Measurements from ENCODE around the gene ATAD2B.

The ATAD2B gene

DNA sequence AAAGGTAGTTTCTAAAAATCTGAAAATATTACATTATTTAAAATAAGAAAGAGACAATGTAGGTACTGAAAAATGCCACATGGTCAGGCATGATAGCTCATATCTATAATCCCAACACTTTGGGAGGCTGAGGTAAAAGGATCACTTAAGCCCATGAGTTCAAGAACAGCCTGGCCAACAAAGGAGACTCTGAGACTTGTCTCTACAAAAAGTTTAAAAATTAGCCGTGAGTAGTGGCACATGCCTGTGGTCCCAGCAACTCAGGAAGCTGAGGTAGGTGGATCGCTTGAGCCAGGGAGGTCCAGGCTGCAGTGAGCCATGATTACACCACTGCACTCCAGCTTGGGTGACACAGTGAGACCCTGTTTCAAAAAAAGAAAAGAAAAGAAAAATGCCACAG is 21.8 kb downstream of the ATAD2B start:
- peak; percentile 33 for DNase-seq

DNA sequence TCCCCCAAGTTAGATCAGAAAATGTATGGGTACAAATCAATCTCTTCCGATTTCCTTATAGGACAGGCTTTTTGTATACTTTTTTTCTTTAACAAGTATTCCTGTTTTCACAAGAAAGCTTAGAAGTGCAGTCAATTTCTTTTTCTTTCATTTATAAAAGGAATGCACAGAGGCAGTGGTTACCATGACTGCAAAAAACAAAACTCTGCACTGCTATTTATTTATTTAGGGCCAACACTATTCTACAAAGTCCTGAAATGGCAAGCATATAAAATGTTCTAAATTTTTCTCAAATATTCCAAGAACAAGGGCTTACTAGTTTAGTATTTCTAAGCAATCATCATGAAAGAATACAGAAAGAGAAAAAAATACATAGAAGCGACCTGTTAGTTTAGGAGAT is 22.2 kb downstream of the ATAD2B start:
- peak; percentile 28 for DNase-seq

DNA sequence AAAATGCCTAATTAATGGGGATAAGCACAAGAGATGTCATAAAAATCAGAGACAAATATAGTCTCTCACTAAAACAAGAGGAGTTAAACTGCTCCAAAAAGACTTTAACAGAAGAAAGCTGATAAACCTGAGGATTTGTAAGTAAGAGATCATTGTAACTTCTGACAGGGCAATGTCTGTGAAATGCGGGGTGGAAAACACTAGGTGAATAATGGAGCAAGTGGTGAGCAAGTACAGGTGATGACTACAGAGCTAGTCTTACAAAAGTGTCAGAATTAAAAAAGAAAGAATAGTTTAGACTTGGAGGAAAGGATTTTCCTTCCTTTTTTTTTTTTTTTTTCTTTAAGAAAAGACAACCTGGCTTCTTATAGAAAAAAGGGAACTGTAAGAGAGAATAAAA is 22.7 kb downstream of the ATAD2B start:
- DNase-seq, result no peak

DNA sequence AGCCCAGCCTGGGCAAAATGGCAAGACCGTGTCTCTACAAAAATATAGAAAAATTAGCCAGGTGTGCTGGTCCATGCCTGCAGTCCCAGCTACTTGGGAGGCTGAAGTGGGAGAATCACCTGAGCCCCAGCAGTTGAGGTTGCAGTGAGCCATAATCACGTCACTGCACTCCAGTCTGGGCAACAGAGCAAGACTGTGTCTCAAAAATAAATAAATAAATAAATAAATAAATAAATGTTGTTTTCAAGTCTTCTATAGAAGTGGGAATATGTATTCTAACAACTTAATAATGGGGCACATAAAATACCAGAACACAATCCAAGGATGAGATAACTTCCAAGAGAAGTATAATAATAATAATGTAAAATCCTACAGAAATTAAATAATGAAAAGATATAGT is 23.9 kb downstream of the ATAD2B start:
- no peak for DNase-seq

DNA sequence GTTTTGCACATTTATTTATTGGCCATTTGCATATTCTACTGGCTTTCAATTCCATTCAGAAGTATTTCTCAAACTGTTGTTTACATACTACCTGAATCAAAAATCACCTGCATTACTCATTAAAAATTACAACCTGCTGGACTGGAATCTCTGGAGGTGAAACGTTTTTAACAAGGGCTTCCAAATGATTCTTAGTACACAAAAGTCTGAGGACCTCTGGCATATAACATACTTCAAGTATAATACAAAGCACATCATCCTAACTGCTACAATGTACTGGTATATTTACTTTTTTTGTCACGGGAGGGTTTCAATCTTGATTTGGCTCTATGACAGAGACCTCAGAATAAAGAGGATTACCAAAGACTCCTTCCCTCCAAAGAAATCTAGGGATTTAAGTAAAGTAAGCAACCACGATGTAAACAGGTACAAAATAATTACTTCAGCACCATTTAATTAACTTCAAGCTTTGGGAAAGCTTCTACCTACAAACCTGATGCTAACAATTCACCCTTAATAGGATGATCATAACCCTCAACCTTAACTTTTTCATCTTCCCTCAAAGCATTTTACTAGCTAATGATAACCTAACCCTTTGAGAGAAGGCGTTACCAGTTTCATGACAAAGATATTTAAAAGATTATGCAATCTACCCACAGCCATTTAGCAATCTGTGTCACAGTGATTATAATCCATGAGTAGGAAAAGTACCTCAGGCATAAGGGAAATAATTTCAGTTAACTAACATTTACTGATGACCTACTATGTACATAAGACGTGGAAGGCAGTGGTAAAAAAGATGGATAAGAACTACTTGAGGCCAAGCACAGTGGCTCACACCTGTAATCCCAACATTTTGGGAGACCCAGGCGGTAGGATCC is 24.7 kb downstream of the ATAD2B start:
- peak; percentile 38 for DNase-seq

DNA sequence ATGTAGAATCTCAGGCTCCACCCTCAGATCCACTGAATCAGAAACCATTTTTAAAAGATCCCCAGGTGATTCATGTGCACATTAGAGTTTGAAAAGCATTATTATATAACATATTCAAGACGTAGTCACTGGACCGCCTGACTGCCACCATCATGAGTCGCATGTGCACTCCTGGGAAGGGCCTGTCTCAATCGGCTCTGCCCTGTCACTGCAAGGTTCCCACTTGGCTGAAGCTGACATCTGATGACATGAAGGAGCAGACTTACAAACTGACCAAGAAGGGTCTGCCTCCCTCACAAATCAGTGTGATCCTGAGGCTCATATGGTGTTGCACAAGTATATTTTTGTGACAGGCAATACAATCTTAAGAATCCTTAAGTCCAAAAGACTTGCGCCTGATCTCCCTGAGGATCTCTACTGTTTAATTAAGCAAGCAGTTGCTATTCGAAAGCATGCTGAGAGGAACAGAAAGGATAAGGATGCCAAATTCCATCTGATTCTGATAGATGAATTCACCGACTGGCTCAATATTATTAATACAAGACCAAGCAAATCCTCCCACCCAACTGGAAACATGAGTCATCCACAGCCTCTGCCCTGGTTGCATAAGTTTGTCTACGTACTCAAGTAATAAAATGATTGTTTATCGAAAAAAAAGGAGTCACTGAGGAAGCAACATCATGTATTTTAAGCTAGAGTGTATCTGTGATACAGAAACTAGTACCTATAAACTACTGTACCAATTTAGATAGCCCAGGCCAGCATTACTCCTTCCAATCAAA is 26.2 kb downstream of the ATAD2B start:
- DNase-seq, result peak; percentile 80

DNA sequence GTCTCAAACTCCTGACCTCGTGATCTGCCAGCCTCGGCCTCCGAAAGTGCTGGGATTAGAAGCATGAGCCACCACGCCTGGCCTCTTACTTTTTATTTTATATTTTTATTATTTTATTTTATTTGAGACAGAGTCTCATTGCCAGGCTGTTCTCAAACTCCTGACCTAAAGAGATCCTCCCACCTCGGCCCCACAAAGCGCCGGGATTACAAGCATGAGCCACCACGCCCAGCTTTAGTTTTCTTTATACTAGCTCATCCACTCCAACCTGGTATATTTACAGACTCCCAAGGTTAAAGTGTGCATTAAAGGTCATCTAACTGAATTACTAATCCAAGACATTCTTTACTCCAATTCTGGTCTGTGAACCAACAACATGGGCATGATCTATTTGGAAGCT is 26.8 kb downstream of the ATAD2B start:
- DNase-seq, result no peak

DNA sequence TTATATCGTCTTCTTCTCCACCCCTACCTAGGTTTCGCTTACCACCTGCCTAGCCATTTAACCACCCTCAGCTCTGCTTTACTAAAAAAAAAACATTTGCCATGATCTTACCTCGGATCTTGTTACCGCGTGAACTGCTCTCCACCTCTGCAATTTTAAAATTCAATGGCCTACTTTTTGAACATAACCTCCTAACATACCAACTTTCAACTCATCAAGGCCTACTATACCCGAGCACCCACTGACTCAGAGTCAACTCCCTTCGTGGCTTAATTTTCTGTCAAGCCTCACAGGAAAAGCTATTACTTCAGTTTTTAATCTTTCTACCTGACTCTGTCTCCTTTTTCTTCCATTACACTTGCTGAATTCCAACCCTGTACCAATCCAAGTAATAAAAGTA is 55.7 kb downstream of the ATAD2B start:
- no peak for DNase-seq

DNA sequence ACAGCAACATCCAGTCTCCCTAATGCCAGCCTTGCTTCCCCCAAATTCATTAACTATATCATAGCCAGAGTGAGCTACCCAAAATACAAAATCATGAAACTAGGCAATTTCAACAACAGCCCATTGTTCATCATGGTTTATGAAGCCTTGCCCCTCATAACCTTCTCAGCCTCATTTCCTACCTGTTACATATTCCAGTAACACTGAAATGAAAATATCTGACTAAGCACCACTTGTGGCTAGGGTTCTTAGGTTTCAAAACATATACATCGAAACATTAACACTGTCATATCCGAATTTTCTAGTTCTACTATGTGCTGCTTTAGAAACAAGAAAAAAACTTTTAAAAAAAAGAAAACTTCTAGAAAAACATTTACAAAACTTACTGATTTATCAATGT is 59.5 kb downstream of the ATAD2B start:
- no peak for DNase-seq

DNA sequence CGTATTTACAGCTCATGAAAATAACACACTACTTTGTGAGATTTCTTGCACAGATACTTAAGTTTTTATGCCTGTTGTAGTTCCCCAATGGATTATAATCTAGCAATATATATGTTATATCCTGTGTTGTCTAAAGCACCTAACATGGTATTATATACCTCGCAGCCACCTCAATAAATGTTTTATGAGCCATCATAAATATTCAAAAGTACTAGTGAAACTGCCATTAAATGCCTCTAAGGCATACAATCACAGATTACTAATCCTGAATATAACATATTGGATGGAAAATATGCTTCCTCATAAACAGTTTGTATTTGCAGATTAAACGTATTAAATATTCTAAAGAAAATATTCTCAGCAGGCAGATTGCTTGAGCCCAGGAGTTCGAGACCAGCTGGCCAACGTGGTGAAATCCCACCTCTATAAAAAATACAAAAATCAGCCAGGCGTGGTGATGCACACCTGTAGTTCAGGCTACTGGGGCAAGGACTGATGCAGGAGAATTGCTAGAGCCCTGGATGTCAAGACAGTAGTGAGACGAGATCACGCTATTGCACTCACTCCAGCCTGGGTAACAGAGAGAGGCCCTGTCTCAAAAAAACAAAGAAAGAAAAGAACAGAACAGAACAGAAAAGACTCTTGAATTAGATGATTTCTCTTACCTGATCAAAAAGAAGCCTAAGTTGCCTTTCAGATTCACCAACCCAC is 64.1 kb downstream of the ATAD2B start:
- no peak for DNase-seq

DNA sequence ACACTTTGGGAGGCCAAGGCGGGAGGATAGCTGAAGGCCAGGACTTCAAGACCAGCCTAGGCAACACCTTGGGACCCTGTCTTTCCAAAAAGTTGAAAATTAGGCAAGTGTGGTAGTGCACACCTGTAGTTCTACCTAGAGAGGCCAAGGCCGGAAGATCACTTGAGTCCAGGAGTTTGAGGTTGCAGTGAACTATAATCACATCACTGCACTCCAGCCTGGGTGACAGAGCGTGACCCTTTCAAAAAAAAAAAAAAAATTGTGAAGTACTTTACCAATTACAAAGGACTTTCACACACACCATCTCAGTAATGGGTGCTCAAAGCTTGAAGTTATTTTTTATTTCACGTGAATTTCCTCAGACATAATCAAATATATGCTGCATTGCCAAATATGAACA is 65.0 kb downstream of the ATAD2B start:
- no peak for DNase-seq

DNA sequence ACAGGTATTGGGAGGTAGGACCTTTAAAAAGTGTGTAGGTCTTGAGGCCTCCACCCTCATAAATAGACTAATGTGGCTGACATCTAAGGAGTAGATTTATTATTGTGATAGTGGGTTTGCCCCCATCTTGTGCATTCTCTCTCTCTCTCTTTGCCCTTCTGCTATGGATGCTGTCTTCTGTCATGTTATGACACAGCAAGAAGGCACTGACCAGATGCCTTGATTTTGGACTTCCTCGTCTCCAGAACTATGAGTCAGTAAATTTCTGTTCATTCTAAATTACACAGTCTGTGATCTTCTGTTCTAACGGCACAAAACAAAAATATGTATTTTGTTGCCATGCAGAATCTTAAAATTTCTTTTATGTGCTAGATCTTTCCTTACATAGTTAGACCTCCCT is 66.9 kb downstream of the ATAD2B start:
- no peak for DNase-seq

DNA sequence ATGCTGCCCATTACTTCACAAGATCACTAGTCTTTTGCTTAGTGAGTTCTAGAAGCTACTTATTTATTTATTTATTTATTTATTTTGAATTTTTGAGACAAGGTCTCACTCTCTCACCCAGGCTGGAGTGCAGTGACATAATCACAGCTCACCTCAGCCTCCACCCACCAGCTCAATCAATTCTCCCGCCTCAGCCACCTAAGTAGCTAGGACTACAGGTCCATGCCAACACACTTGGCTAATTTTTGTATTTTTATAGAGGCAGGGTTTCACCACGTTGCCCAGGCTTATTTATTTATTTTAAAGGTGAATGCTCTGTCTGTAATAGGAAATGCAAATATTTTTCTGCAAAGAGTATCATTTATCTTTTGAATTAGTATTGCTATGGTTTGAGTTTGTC is 67.7 kb downstream of the ATAD2B start:
- no peak for DNase-seq

DNA sequence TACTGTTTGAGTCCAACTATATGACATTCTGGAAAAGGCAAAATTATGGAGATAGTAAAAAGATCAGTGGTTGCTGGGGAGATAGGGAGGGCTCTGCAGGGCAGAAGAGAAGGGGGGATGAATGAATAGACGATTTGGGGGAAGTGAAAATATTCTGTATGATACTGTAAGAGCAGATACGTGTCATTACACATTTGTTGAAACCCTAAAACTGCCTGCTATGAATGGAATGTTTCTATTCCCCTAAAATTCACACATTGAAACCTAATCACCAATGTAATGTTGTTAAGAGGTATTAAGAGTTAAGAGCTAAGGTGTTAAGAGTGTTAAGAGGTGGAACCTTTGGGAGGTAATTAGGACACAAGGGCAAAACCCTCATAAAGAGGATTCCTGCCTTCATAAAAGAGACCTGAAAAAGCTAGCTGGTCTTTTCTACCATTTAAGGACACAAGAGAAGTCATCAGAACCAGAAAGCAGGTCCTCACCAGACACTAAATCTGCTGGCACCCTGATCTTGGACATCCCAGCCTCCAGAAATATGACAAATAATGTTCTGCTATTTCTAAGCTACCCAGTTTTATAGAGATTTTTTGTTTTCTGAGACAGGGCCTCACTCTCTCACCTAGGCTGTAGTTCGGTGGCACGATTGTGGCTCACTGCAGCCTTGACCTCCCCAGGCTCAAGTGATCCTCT is 76.2 kb downstream of the ATAD2B start:
- DNase-seq, result no peak

DNA sequence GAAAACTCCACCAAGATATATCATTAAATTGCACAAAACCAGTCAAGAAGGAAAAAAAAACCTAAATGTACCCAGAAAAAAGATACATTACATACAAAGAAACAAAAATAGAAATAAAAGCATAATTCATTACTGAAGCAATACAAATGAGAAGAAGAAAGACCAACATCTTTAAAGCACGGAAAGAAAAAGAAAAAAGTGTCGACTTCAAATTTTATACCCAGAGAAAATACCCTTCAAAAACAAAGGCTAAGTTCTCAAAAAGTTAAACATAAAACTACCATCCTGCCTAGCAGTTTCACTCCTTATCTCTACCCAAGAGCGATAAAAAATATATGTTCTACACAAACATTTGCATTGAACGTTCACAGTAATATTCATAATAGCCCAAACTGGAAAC is 82.0 kb downstream of the ATAD2B start:
- DNase-seq, result no peak

DNA sequence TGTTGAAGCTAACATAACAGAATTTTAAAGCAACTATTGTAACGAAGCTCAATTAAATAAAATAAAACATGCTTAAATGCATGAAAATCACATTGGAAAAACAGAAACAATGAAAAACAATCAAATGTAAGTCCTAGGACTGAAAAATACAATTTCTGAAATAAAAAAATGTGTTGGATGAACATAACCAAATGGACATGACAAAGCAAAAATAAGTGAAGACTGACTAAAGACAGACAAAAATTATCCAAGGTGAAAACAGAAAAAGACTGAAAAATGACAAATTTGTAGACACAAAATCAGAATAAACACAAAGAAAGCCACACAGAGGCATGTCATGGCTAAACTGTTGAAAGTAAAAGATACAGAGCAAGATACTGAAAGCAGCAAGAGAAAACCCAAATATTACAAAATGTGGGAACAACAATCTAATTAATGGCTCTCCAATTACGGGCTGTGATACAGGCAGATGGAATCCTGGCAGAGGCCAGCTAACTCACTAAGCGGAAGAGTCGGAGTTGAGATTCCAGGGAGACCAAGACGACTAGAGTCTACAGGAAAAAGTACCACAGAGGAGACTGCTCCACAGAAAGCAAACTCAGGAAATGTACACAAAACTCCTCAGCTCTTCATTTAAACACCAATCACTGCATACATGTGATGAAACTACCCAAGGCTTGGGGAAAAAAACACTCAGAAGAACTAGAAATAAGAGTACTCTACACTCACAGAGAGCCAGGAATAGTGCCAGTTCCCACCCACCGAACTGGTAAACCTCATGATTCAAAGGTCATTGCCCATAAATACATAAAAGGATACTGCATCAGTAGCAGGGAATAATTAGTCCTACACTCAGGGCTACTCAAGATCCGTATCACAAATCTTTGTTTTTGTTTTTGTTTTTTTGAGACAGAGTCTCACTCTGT is 83.6 kb downstream of the ATAD2B start:
- DNase-seq, result peak; percentile 40

DNA sequence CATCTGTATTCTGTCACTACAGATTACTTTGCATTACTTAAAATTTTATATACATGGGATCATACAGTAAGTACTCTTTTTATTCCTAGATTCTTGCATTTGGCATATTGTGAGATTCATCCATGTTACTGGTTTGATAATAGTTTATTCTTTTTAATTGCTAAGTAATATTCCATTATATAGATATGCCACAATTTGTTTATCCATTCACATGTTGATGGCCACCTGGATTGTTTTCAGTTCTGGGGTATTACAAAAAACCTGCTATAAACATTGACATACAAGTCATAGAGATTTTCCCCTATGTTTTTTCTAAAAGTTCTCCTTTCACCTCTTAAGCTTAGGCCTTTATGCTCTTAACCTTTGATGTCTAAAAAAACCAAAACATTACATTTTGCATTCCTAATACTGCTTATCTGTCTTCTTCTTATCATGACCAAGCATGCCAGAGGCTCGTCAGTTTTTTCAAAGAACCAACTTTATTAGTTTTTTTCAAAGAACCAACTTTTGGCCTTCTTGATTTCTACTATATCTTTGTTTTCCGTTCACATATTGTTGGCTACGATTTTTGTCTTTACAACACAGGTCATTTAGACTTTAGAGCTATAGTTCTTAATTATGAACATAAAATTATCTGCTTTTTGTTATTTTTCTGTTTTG is 86.9 kb downstream of the ATAD2B start:
- DNase-seq, result no peak

DNA sequence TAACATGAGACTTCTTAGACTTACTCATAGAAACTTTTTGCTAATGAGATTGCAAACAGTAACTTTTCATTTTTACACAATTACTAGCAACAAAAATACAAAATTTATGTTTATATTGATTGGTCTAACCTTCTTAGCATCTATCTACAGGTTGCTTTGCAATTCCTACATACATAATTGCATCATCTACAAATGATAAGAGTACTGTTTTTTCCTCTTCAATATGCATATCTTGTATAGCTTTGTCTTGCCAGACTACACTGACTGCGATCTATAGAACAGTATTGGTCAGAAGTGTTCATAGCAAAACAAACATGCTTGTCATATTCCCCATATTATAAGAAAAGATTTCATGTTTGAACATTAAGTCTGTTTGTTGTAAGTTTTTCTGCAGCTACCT is 87.9 kb downstream of the ATAD2B start:
- DNase-seq, result no peak

DNA sequence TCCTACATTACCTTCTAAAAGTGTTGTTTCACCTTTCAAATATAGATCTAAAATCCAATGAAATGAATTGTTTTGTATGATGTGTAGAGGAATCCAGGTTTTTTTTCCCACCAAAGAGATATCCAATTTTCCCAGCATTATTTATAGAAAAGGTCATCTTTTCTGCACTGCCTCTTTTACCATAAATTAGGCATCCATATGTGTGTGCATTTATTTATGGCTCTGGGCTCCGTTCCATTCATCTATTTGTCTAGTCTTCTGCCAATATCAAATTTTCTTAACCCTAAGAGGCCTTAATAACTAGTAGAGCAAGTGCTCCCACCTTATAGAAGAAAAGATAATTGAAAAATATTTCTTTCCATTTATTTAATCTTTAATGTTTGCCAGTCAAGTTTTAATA is 88.3 kb downstream of the ATAD2B start:
- DNase-seq, result no peak

DNA sequence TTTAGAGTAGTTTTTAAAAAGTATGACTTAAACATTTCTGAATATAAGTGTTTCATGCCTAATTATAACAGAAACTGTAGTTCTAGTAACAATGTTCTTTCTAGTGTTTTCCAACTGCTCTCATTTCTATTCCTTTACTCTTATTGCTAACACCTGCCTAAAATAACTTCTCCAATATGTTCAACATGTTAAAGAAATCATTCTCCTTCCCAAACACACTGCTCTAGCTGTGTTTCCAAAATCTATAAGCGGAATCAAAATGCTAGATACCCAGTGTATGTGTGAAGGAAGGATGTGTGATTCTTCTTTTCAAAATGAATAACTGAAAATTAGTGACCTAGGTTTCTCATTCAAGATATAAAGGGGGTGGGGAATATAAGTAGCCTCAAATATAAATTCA is 89.1 kb downstream of the ATAD2B start:
- no peak for DNase-seq

DNA sequence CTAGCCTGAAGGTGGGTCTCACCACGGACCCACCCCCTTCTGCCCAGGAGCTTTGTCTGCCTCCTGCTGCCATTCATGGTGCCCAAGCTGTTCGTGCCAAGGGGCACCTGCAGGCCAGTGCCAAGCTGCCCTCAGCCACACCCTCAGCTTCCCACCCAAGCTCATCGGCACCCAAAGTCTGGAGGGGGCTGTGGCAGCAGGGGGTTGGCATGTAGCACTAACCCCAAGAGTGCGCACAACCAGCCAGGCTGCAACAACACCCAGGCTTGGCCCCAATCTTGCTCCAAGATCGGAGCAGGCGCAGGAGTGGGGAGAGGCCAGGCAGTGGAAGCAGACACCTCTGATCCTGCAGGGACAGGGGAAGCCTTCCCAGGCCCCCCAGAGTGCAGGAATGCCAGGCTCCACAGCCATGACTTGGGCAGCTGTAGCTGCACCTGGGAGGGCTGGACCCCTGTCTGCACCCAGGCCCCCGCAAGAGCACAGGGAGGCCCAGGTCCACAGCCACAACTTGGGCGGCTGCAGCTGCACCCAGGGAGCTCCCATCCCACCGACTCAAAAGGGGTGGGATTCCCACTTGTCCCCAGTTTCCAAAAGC is 89.9 kb downstream of the ATAD2B start:
- no peak for DNase-seq

All from fibroblast of skin of right biceps (primary cell).